HEK293T (cell line): ENCODE measurements around the gene MSTO1.
"Not testable (repeated sequence)": the region's sequence is repeated elsewhere in the genome, so short reads cannot be mapped to it uniquely, and the experiment has no call there.

Source experiments
- BHLHE40 ChIP-seq: fragments of 450-650 bp; IDR thresholded peaks from 2 replicates; pipeline ENCODE4 v1.6.1; 2016; ENCODE audit warnings: mild to moderate bottlenecking, moderate library complexity, borderline replicate concordance
- CTBP1 ChIP-seq: fragments of 450-650 bp; IDR thresholded peaks from 2 replicates; pipeline ENCODE4 v1.6.1; 2016; ENCODE audit warnings: borderline replicate concordance
- ELF4 ChIP-seq: fragments of 450-650 bp; IDR thresholded peaks from 2 replicates; pipeline ENCODE4 v1.6.1; 2017; ENCODE audit warnings: antibody characterized with exemption
- FOXA1 ChIP-seq: fragments of 450-650 bp; IDR thresholded peaks from 2 replicates; pipeline ENCODE4 v1.6.1; 2016; ENCODE audit warnings: mild to moderate bottlenecking
- FOXK2 ChIP-seq: fragments of 450-650 bp; IDR thresholded peaks from 2 replicates; pipeline ENCODE4 v1.6.1; 2016; ENCODE audit warnings: mild to moderate bottlenecking
- FOXM1 ChIP-seq: fragments of 450-650 bp; IDR thresholded peaks from 2 replicates; pipeline ENCODE4 v1.6.1; 2017; ENCODE audit warnings: mild to moderate bottlenecking, borderline replicate concordance
- LEF1 ChIP-seq: fragments of 450-650 bp; IDR thresholded peaks from 2 replicates; pipeline ENCODE4 v1.6.1; 2017; ENCODE audit warnings: mild to moderate bottlenecking, borderline replicate concordance
- NFRKB ChIP-seq: fragments of 450-650 bp; IDR thresholded peaks from 2 replicates; pipeline ENCODE4 v1.6.1; 2016; ENCODE audit warnings: mild to moderate bottlenecking, moderate library complexity
- PKNOX1 ChIP-seq: fragments of 450-650 bp; IDR thresholded peaks from 2 replicates; pipeline ENCODE4 v1.6.1; 2016
- SP1 ChIP-seq: fragments of 450-650 bp; IDR thresholded peaks from 2 replicates; pipeline ENCODE4 v1.6.1; 2017
- TARDBP ChIP-seq: fragments of 450-650 bp; IDR thresholded peaks from 2 replicates; pipeline ENCODE4 v1.6.1; 2016
- ZNF384 ChIP-seq: fragments of 450-650 bp; IDR thresholded peaks from 2 replicates; pipeline ENCODE4 v1.6.1; 2016

- not testable (repeated sequence) for TF ChIP-seq CTBP1, ELF4, LEF1, FOXK2, SP1, NFRKB, BHLHE40, TARDBP, FOXA1, FOXM1, PKNOX1, ZNF384
Measured at GRCh38 chr1:155599828-155600572, 10.0 kb upstream of the MSTO1 start.
